B cell (primary cell): ENCODE data around the gene FN3K. TPM values are rescaled to one million over a fixed set of nuclear protein-coding genes. Genes with fewer than 3 reads are reported as not detected.

Experiments
- ATAC-seq: fragments of 200-7000 bp; cut with Tn5 transposase; one replicate; pipeline ENCODE4 v1.10.0; 2021; ENCODE audit warnings: low read depth, mild to moderate bottlenecking, moderate number of reproducible peaks, moderate library complexity
- CTCF ChIA-PET: fragments of 350-600 bp; sonication (Branson Sonifier 250); formaldehyde crosslinking; loops from one replicate; lab custom pipeline; 2021; ENCODE audit warnings: antibody characterized with exemption, inconsistent platforms; lab: Charles Lee
- POLR2A ChIA-PET: fragments of 350-600 bp; sonication (Branson Sonifier 250); formaldehyde crosslinking; loops from one replicate; lab custom pipeline; 2021; ENCODE audit warnings: antibody characterized with exemption; lab: Charles Lee
- DNase-seq: peaks from one replicate; pipeline ENCODE4 v3.0.0; 2013
- H2AFZ ChIP-seq: 2 replicates; pipeline ENCODE4 v1.6.1; 2012; ENCODE audit warnings: mild to moderate bottlenecking, low read depth, low read length; ENCODE audit not compliant: insufficient read depth, poor library complexity, severe bottlenecking
- H3K27ac ChIP-seq, 2 donors: 1 replicate in 1 of 2; 2 replicates in 1 of 2; pipeline ENCODE4 v1.5.1; 2012 to 2013; ENCODE audit warnings: low read length in 2 of 2, mild to moderate bottlenecking in 2 of 2, moderate library complexity in 1 of 2
- H3K27me3 ChIP-seq, 4 experiments: fragments of 200-600 bp in 1 of 4; sonication (generic) in 1 of 4; replicated peaks in 1 of 4; 1 replicate in 2 of 4; 2 replicates in 2 of 4; pipeline versions ENCODE4 v1.6.1 to v1.7.0; 2013 to 2016; ENCODE audit warnings: low read length in 3 of 4, mild to moderate bottlenecking in 2 of 4, mixed read lengths in 1 of 4, moderate library complexity in 1 of 4; ENCODE audit not compliant: insufficient read depth in 4 of 4, control insufficient read depth in 3 of 4; ENCODE audit errors: control extremely low read depth in 1 of 4
- H3K36me3 ChIP-seq, 2 experiments: replicated peaks in 1 of 2; 1 replicate in 1 of 2; 2 replicates in 1 of 2; pipeline versions ENCODE4 v1.6.1 to v1.7.1; 2013; ENCODE audit warnings: low read length in 1 of 2; ENCODE audit not compliant: insufficient read depth in 2 of 2, control insufficient read depth in 1 of 2; ENCODE audit errors: control extremely low read depth in 1 of 2, extremely low read depth in 1 of 2
- H3K4me1 ChIP-seq, 2 donors: fragments of 200-600 bp in 1 of 2; sonication (generic) in 1 of 2; 1 replicate in 1 of 2; 2 replicates in 1 of 2; pipeline versions ENCODE4 v1.5.1 to v1.6.1; 2013 to 2017; ENCODE audit warnings: low read length in 2 of 2; ENCODE audit not compliant: control insufficient read depth in 2 of 2, insufficient read depth in 2 of 2
- H3K4me2 ChIP-seq: replicated peaks from 2 replicates; pipeline ENCODE3; 2012; ENCODE audit warnings: mild to moderate bottlenecking, low read depth, low read length; ENCODE audit not compliant: poor library complexity, severe bottlenecking
- H3K4me3 ChIP-seq, 5 experiments: fragments of 200-600 bp in 1 of 5; sonication (generic) in 1 of 5; 1 replicate in 3 of 5; 2 replicates in 2 of 5; pipeline versions ENCODE4 v1.5.1 to v1.7.0; 2011 to 2016; ENCODE audit warnings: low read length in 4 of 5, mild to moderate bottlenecking in 4 of 5, low read depth in 2 of 5, control low read depth in 1 of 5, moderate library complexity in 1 of 5; ENCODE audit not compliant: insufficient read depth in 1 of 5; ENCODE audit errors: control extremely low read depth in 1 of 5, extremely low read depth in 1 of 5
- H3K79me2 ChIP-seq: fragments of 200-600 bp; sonication (generic); one replicate; pipeline ENCODE4 v1.6.0; 2016; ENCODE audit warnings: low read length; ENCODE audit not compliant: control insufficient read depth, insufficient read depth
- H3K9ac ChIP-seq: fragments of 200-600 bp; sonication (generic); 2 replicates; pipeline ENCODE4 v1.6.1; 2017; ENCODE audit warnings: mild to moderate bottlenecking, low read length, moderate library complexity
- H3K9me3 ChIP-seq, 3 donors: one replicate each; pipeline versions ENCODE4 v1.6.1 to v1.7.1; 2013; ENCODE audit warnings: low read length in 2 of 3; ENCODE audit not compliant: control insufficient read depth in 2 of 3, insufficient read depth in 1 of 3; ENCODE audit errors: control extremely low read depth in 1 of 3
- H4K20me1 ChIP-seq: 2 replicates; pipeline ENCODE4 v1.6.0; 2012; ENCODE audit warnings: mild to moderate bottlenecking, low read length; ENCODE audit not compliant: insufficient read depth, control insufficient read depth, poor library complexity, severe bottlenecking
- H3K27ac Mint-ChIP-seq: one replicate; pipeline ENCODE4 v1.8.0; 2021; ENCODE audit warnings: mixed read lengths
- H3K27me3 Mint-ChIP-seq: one replicate; pipeline ENCODE4 v1.8.0; 2021; ENCODE audit warnings: mixed read lengths
- H3K4me1 Mint-ChIP-seq: one replicate; pipeline ENCODE4 v1.8.0; 2021; ENCODE audit warnings: mixed read lengths
- H3K4me3 Mint-ChIP-seq: one replicate; pipeline ENCODE4 v1.8.0; 2021; ENCODE audit warnings: mixed read lengths
- H3K9me3 Mint-ChIP-seq: one replicate; pipeline ENCODE4 v1.8.0; 2022; ENCODE audit warnings: mixed read lengths; ENCODE audit not compliant: insufficient read depth
- CTCF ChIP-seq: fragments of 200-600 bp; IDR thresholded peaks from one replicate; pipeline ENCODE4 v1.8.0; 2022; ENCODE audit warnings: antibody characterized with exemption, mild to moderate bottlenecking
- EZH2 ChIP-seq: IDR thresholded peaks from 2 replicates; pipeline ENCODE4 v1.6.1; 2012; ENCODE audit warnings: borderline replicate concordance, low read depth, mild to moderate bottlenecking, moderate library complexity, low read length; ENCODE audit not compliant: insufficient read depth, poor library complexity, severe bottlenecking
- WGBS: methylation state at CpG from one replicate; pipeline ENCODE4 v1.1.5; 2013; ENCODE audit warnings: missing lambda C conversion rate; ENCODE audit not compliant: insufficient coverage; 5-methylcytosine and 5-hydroxymethylcytosine counted together
- intact Hi-C: fragments of 100-400 bp; cut with micrococcal nuclease; formaldehyde crosslinking; loops from one replicate; pipeline ENCODE4 v1.10.0; 2022
- polyA plus RNA-seq: library from polyadenylated mRNA; depleted of rRNA; stranded (reverse); fragments of >200 nt; gene quantifications from 2 replicates; pipeline ENCODE4 v1.2.3, GENCODE V29; 2012
- total RNA-seq, 2 donors: library from RNA; stranded (reverse); fragments of 120-200 nt in 1 of 2; gene quantifications; 1 replicate in 1 of 2; 2 replicates in 1 of 2; pipeline versions ENCODE4 v1.2.3 to v1.2.4, GENCODE V29; 2013 to 2022

Gene FN3K
- total and polyA plus RNA-seq, 2 donors (not counting 1 experiment from before 2014, with no cell fraction given): 1.1 to 2.6 TPM

- Histone ChIP-seq H3K9ac (no peak overlapping the region), H3K4me2 (peak overlapping the region; percentile 10), H3K27me3 (no peaks in the 10 kb centered on the region), H3K4me1 (peaks cover 3 to 13% of the 10 kb centered on the region in 2 donors), H3K27ac (no peak overlapping the region), H3K4me3 (no peak overlapping the region), H3K79me2 (no peaks in the 10 kb centered on the region), H3K36me3 (peaks cover 2 to 21% of the 10 kb centered on the region in 2 experiments), H2AFZ (no peak overlapping the region), H3K9me3 (no peaks in the 10 kb centered on the region), H4K20me1 (peaks cover 13% of the 10 kb centered on the region)
- Mint-ChIP-seq H3K27me3 (no peaks in the 10 kb centered on the region), H3K4me3 (no peak overlapping the region), H3K27ac (no peak overlapping the region), H3K4me1 (peaks cover 7% of the 10 kb centered on the region), H3K9me3 (no peaks in the 10 kb centered on the region)
- ATAC-seq (peak; percentile 100), DNase-seq (peak; percentile 90)
- TF ChIP-seq CTCF: peak; percentile 99
- TF ChIP-seq EZH2: no peak
- intact Hi-C loops: loop anchor here (1.0 to 5.0 kb wide), 6 partner anchors 89 to 300 kb away; no protein-coding TSS in a partner anchor
- ChIA-PET CTCF (interaction anchor here (0.5 to 3.1 kb wide), 52 partner anchors 9 to 425 kb away, joined by 3 to 68 read pairs (median 5); no protein-coding TSS in a partner anchor), POLR2A (interaction anchor here (1.0 kb wide), 2 partner anchors 82 to 132 kb away, joined by 3 to 5 read pairs; no protein-coding TSS in a partner anchor)
- WGBS: 27% methylated on average over 8 of the region's 8 CpGs
Measured at GRCh38 chr17:82781894-82782274, 46.5 kb downstream of the FN3K start.

- Mint-ChIP-seq H3K4me3 (no peak overlapping the region), H3K27ac (no peak overlapping the region), H3K9me3 (no peaks in the 10 kb centered on the region), H3K4me1 (peaks cover 8% of the 10 kb centered on the region), H3K27me3 (no peaks in the 10 kb centered on the region)
- Histone ChIP-seq H3K9ac (no peak overlapping the region), H4K20me1 (peaks cover 13% of the 10 kb centered on the region), H3K9me3 (no peaks in the 10 kb centered on the region), H3K79me2 (no peaks in the 10 kb centered on the region), H3K36me3 (peaks cover 2 to 21% of the 10 kb centered on the region in 2 experiments), H3K4me3 (no peak overlapping the region), H3K4me1 (peaks cover 3 to 7% of the 10 kb centered on the region in 2 donors), H2AFZ (no peak overlapping the region), H3K27me3 (no peaks in the 10 kb centered on the region), H3K27ac (no peak overlapping the region), H3K4me2 (no peak overlapping the region)
- intact Hi-C loops: loop anchor here (1.0 to 5.0 kb wide), 5 partner anchors 89 to 300 kb away; no protein-coding TSS in a partner anchor
- ChIA-PET POLR2A (no interaction called here), CTCF (interaction anchor here (0.8 to 3.1 kb wide), 6 partner anchors 10 to 424 kb away, joined by 3 to 68 read pairs (median 14); no protein-coding TSS in a partner anchor)
- DNase-seq (no peak), ATAC-seq (no peak)
- no peak for TF ChIP-seq CTCF
- WGBS: 93% methylated on average over 36 of the region's 42 CpGs
Measured at GRCh38 chr17:82782657-82783207, 47.3 kb downstream of the FN3K start.
